ENCODE measurements around the gene SNN.

SNN gene

DNA sequence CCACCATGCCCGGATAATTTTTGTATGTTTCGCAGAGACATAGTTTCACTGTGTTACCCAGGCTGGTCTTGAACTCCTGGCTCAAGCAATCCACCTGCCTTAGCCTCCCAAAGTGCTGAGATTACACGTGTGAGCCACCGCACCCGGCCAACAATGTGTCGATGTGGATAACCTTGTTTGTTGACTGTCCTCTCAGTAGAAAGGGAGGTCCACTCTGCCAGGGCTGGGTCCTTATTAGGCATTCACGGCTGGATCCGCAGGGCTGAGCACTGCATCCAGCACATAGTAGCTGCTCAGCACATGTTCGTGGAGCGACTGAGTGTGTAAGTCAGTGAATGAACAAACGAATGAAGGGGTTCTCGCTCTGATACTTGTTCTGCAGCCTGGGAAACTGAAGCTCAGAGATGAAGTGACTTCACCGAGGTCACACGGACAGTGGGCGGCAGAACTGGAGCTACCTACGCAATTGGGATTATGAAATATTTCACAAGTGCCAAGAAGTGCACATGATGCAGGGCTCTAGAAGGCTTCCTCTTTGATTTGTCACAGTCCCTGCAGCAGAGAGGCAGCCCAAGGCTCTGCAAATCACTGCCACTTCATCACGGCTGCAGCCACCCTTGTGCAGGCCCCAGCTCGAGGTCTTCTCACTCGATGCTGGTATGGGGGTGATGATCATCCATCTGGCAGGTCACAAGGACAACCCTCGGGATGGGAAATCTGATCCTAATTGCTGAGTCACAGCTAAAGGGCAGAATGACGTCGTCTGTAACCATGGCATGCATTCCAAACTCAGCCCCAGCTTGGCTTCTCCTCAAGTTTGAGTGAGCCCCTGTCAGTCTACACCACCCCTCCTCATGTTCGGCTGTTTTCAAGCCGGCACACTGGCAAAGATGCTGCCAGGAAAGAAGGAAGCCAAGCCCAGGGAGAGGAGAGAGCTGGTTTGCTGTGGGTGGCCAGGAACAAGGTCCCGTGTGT is 28.0 kb upstream of the SNN start:
- Histone ChIP-seq H3K79me2 (ENCODE audit: insufficient read depth, low read depth) (no peaks in the 10 kb centered on the region), H3K4me3 (IDR thresholded peaks at IDR 0.05; ENCODE audit: insufficient read depth, low read depth, low read length) (no peak overlapping the region), H2AFZ (ENCODE audit: low read depth) (no peak overlapping the region), H3K36me3 (ENCODE audit: insufficient read depth) (no peaks in the 10 kb centered on the region), H4K20me1 (ENCODE audit: insufficient read depth) (no peaks in the 10 kb centered on the region), H3K4me1 (ENCODE audit: low read depth, poor library complexity, severe bottlenecking) (peaks cover 24% of the 10 kb centered on the region), H3K9ac (no peak overlapping the region), H3K4me2 (peak overlapping the region; percentile 15; the same call in 1 of the 2 replicates), H3K27me3 (ENCODE audit: insufficient read depth, low read depth) (no peaks in the 10 kb centered on the region), H3K27ac (no peak overlapping the region)
- TF ChIP-seq, protein P1, sequence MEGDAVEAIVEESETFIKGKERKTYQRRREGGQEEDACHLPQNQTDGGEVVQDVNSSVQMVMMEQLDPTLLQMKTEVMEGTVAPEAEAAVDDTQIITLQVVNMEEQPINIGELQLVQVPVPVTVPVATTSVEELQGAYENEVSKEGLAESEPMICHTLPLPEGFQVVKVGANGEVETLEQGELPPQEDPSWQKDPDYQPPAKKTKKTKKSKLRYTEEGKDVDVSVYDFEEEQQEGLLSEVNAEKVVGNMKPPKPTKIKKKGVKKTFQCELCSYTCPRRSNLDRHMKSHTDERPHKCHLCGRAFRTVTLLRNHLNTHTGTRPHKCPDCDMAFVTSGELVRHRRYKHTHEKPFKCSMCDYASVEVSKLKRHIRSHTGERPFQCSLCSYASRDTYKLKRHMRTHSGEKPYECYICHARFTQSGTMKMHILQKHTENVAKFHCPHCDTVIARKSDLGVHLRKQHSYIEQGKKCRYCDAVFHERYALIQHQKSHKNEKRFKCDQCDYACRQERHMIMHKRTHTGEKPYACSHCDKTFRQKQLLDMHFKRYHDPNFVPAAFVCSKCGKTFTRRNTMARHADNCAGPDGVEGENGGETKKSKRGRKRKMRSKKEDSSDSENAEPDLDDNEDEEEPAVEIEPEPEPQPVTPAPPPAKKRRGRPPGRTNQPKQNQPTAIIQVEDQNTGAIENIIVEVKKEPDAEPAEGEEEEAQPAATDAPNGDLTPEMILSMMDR (conservative IDR thresholded peaks at IDR 0.05; ENCODE audit: low read depth, low read length) = no peak

DNA sequence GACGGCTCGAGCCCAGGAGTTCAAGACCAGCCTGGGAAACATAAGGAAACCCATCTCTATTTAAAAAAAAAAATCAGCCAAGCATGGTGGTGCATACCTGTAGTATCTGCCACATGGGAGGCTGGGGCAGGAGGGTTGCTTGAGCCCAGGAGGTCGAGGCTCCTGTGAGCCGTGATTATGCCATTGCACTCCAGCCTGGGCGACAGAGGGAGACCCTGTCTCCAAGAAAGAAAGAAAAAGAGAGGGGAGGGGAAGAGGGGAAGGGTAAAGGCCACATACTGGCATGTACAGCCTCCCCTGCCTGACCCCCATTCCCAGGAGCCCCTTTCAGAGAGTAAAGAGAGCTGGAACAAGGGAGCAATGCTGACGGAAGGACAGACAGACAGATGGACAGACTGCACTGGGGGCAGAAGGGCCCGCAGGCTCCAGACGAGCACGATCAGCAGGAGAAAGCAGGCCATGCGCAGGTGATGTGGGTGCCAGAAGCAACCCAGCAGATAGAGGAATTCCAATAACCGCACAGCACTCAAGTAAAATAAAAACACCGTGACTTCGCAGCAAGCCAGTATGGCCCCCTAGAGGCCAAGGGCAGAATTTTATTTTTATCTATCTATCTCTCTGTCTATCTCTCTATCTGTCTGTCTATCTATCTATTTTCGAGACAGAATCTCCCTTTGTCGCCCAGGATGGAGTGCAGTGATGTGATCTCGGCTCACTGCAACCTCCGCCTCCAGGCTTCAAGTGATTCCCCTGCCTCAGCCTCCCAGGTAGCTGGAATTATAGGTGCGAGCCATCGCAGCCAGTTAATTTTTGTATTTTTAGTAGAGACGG is 27.1 kb upstream of the SNN start:
- Histone ChIP-seq H3K4me1 (ENCODE audit: low read depth, poor library complexity, severe bottlenecking) (peaks cover 24% of the 10 kb centered on the region), H3K36me3 (ENCODE audit: insufficient read depth) (no peaks in the 10 kb centered on the region), H3K27me3 (ENCODE audit: insufficient read depth, low read depth) (no peaks in the 10 kb centered on the region), H3K4me2 (peak overlapping the region; percentile 15; the same call in 1 of the 2 replicates), H3K27ac (no peak overlapping the region), H3K9ac (no peak overlapping the region), H2AFZ (ENCODE audit: low read depth) (peak overlapping the region; percentile 35; the same call in 1 of the 2 replicates), H3K4me3 (IDR thresholded peaks at IDR 0.05; ENCODE audit: insufficient read depth, low read depth, low read length) (no peak overlapping the region), H4K20me1 (ENCODE audit: insufficient read depth) (no peaks in the 10 kb centered on the region), H3K79me2 (ENCODE audit: insufficient read depth, low read depth) (no peaks in the 10 kb centered on the region)
- TF ChIP-seq, protein P1 (conservative IDR thresholded peaks at IDR 0.05; ENCODE audit: low read depth, low read length) = peak; percentile 96

GRCh38 chr16:11642765-11643116 is 25.5 kb upstream of the SNN start:
- no peak overlapping the region for H3K9ac ChIP-seq
- no peak overlapping the region for H2AFZ ChIP-seq (ENCODE audit: low read depth)
- H3K4me1 ChIP-seq (ENCODE audit: low read depth, poor library complexity, severe bottlenecking) = peaks cover 24% of the 10 kb centered on the region
- H3K27me3 ChIP-seq (ENCODE audit: insufficient read depth, low read depth) = no peaks in the 10 kb centered on the region
- no peak overlapping the region for H3K27ac ChIP-seq
- no peaks in the 10 kb centered on the region for H4K20me1 ChIP-seq (ENCODE audit: insufficient read depth)
- H3K4me2 ChIP-seq = no peak overlapping the region
- TF ChIP-seq, protein P1 (conservative IDR thresholded peaks at IDR 0.05; ENCODE audit: low read depth, low read length) = no peak
- H3K36me3 ChIP-seq (ENCODE audit: insufficient read depth) = no peaks in the 10 kb centered on the region
- no peak overlapping the region for H3K4me3 ChIP-seq (IDR thresholded peaks at IDR 0.05; ENCODE audit: insufficient read depth, low read depth, low read length)
- H3K79me2 ChIP-seq (ENCODE audit: insufficient read depth, low read depth) = no peaks in the 10 kb centered on the region

DNA sequence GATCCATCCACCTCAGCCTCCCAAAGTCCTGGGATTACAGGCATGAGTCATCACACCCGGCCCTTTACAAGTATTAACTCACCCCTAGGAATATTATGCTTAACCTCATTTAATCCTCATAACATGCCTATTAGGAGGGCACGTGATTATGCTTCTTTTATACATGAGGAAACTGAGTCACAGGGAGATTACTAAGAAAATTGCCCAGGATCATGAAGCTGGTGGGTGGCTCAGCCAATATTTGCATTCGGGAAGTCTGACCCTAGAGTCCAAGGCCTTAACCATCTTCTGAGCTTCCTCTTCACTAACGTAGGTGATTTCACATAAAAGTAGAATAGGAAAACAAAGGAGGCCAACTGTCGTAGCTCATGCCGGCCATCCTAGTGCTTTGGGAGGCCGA is 19.0 kb upstream of the SNN start:
- no peak overlapping the region for H3K4me2 ChIP-seq
- no peaks in the 10 kb centered on the region for H3K79me2 ChIP-seq (ENCODE audit: insufficient read depth, low read depth)
- H4K20me1 ChIP-seq (ENCODE audit: insufficient read depth) = no peaks in the 10 kb centered on the region
- TF ChIP-seq, protein P1 (conservative IDR thresholded peaks at IDR 0.05; ENCODE audit: low read depth, low read length) = no peak
- no peaks in the 10 kb centered on the region for H3K4me1 ChIP-seq (ENCODE audit: low read depth, poor library complexity, severe bottlenecking)
- no peak overlapping the region for H2AFZ ChIP-seq (ENCODE audit: low read depth)
- H3K4me3 ChIP-seq (IDR thresholded peaks at IDR 0.05; ENCODE audit: insufficient read depth, low read depth, low read length) = no peak overlapping the region
- no peak overlapping the region for H3K9ac ChIP-seq
- no peaks in the 10 kb centered on the region for H3K27me3 ChIP-seq (ENCODE audit: insufficient read depth, low read depth)
- no peak overlapping the region for H3K27ac ChIP-seq
- no peaks in the 10 kb centered on the region for H3K36me3 ChIP-seq (ENCODE audit: insufficient read depth)

All from KMS-11 (cell line).